Activated CD8-positive, alpha-beta memory T cell treated with anti-CD3 and anti-CD28 coated beads, Interleukin-2, amount 50 U/mL, for 24 hours (primary cell): ENCODE measurements around the gene HSPBAP1.
A peak's percentile ranks its signal among the peaks of the same experiment; 100 is the strongest.

Source experiments
- DNase-seq: peaks from one replicate; pipeline ENCODE4 v3.0.0-alpha.2; 2020; ENCODE audit errors: extremely low read depth

Gene HSPBAP1

GRCh38 chr3:122793568-122794416 lies at the start of gene HSPBAP1:
TSS of gene HSPBAP1 (minus strand) at chr3:122793831. CDS start at chr3:122793680, 151 bp downstream.
- peak; percentile 91 for DNase-seq

GRCh38 chr3:122835590-122835989 lies 42.0 kb upstream of the HSPBAP1 start:
- DNase-seq = no peak

- DNase-seq = no peak
Measured at GRCh38 chr3:122828281-122828680, 34.6 kb upstream of the HSPBAP1 start.

GRCh38 chr3:122826278-122826677 lies 32.6 kb upstream of the HSPBAP1 start:
- DNase-seq = no peak

GRCh38 chr3:122825460-122825859 lies 31.8 kb upstream of the HSPBAP1 start:
- no peak for DNase-seq

GRCh38 chr3:122824465-122825381 lies 31.1 kb upstream of the HSPBAP1 start:
- no peak for DNase-seq

- no peak for DNase-seq
Measured at GRCh38 chr3:122816587-122816986, 23.0 kb upstream of the HSPBAP1 start.

GRCh38 chr3:122810734-122811133 lies 17.1 kb upstream of the HSPBAP1 start:
- DNase-seq = no peak

GRCh38 chr3:122803977-122804376 lies 10.3 kb upstream of the HSPBAP1 start:
- no peak for DNase-seq

- no peak for DNase-seq
Measured at GRCh38 chr3:122802323-122802722, 8.7 kb upstream of the HSPBAP1 start.

GRCh38 chr3:122800706-122801237 lies 7.1 kb upstream of the HSPBAP1 start:
- DNase-seq = no peak

- no peak for DNase-seq
Measured at GRCh38 chr3:122800031-122800430, 6.4 kb upstream of the HSPBAP1 start.

- DNase-seq = no peak
Measured at GRCh38 chr3:122799322-122799721, 5.7 kb upstream of the HSPBAP1 start.

- no peak for DNase-seq
Measured at GRCh38 chr3:122797291-122797690, 3.7 kb upstream of the HSPBAP1 start.

- no peak for DNase-seq
Measured at GRCh38 chr3:122795674-122796195, 2.1 kb upstream of the HSPBAP1 start.

GRCh38 chr3:122794779-122795673 lies 1.4 kb upstream of the HSPBAP1 start, which contains the start of gene SLC49A4:
TSS of gene SLC49A4 (plus strand) at chr3:122795069. CDS start at chr3:122795193, 124 bp downstream.
- DNase-seq = no peak

- DNase-seq = no peak
Measured at GRCh38 chr3:122794483-122794778, 800 bp upstream of the HSPBAP1 start.

GRCh38 chr3:122789585-122790273 lies 3.9 kb downstream of the HSPBAP1 start:
- DNase-seq = no peak

- no peak for DNase-seq
Measured at GRCh38 chr3:122787872-122788271, 5.8 kb downstream of the HSPBAP1 start.

- no peak for DNase-seq
Measured at GRCh38 chr3:122786066-122786465, 7.6 kb downstream of the HSPBAP1 start.

GRCh38 chr3:122785231-122785630 lies 8.4 kb downstream of the HSPBAP1 start:
- DNase-seq = no peak
